Cardiac fibroblast (primary cell): ENCODE data around the gene SGIP1.

ENCODE experiments used
- DNase-seq, 2 donors: peaks; one replicate each; pipeline versions ENCODE4 v3.0.0 to v3.0.0-alpha.2; 2010; ENCODE audit warnings: low read depth in 2 of 2
- H3K4me3 ChIP-seq, 2 donors: replicated peaks in 1 of 2; 1 replicate in 1 of 2; 2 replicates in 1 of 2; pipeline ENCODE4 v1.5.1; 2011; ENCODE audit warnings: low read depth in 2 of 2, low read length in 2 of 2, mild to moderate bottlenecking in 2 of 2, moderate library complexity in 1 of 2
- CTCF ChIP-seq: IDR thresholded peaks from one replicate; pipeline ENCODE4 v1.5.1; 2011; ENCODE audit warnings: low read depth, mild to moderate bottlenecking, low read length, inconsistent platforms

SGIP1 gene

GRCh38 chr1:66519992-66520391 is 14.0 kb upstream of the SGIP1 start:
- H3K4me3 ChIP-seq, result no peak overlapping the region
- no peak for TF ChIP-seq CTCF
- no peak for DNase-seq

GRCh38 chr1:66520655-66521054 is 13.3 kb upstream of the SGIP1 start:
- no peak overlapping the region for H3K4me3 ChIP-seq
- no peak for TF ChIP-seq CTCF
- DNase-seq, result no peak

GRCh38 chr1:66521721-66522365 is 12.1 kb upstream of the SGIP1 start:
- DNase-seq, result peak; percentile 76 to 89
- H3K4me3 ChIP-seq, result no peak overlapping the region
- TF ChIP-seq CTCF, result no peak

GRCh38 chr1:66523562-66523961 is 10.4 kb upstream of the SGIP1 start:
- no peak for DNase-seq
- H3K4me3 ChIP-seq, result no peak overlapping the region
- TF ChIP-seq CTCF, result no peak

GRCh38 chr1:66525086-66525485 is 8.9 kb upstream of the SGIP1 start:
- no peak for DNase-seq
- TF ChIP-seq CTCF, result no peak
- H3K4me3 ChIP-seq, result no peak overlapping the region

- TF ChIP-seq CTCF, result no peak
- no peak for DNase-seq
- H3K4me3 ChIP-seq, result no peak overlapping the region
Measured at GRCh38 chr1:66526036-66526435, 7.9 kb upstream of the SGIP1 start.

GRCh38 chr1:66526991-66527390 is 7.0 kb upstream of the SGIP1 start:
- H3K4me3 ChIP-seq, result no peak overlapping the region
- TF ChIP-seq CTCF, result no peak
- no peak for DNase-seq
